Naive thymus-derived CD8-positive, alpha-beta T cell (primary cell): Measurements from ENCODE around the gene TMPRSS9. TPM values are rescaled to one million over a fixed set of nuclear protein-coding genes. Genes with fewer than 3 reads are reported as not detected.

Source experiments
- ATAC-seq, 2 donors: fragments of 150-1000 bp; cut with Tn5 transposase in 1 of 2; sonication (Bioruptor Pico), chemical (Tn5 transposase) in 1 of 2; 1 replicate in 1 of 2; 2 replicates in 1 of 2; pipeline ENCODE4 v1.10.0; 2021; ENCODE audit warnings: mild to moderate bottlenecking in 2 of 2, moderate library complexity in 2 of 2
- POLR2A ChIA-PET: fragments of 350-600 bp; sonication (Branson Sonifier 250); formaldehyde crosslinking; loops from one replicate; lab custom pipeline; 2021; ENCODE audit warnings: antibody characterized with exemption; lab: Charles Lee
- DNase-seq, 10 donors: peaks; one replicate each; pipeline versions ENCODE4 v3.0.0 to v3.0.0-alpha.2; 2020 to 2022
- H3K27ac Mint-ChIP-seq, 10 donors: one replicate each; pipeline ENCODE4 v1.8.0; 2020 to 2022; ENCODE audit warnings: mild to moderate bottlenecking in 10 of 10, mixed read lengths in 10 of 10, moderate library complexity in 4 of 10, inconsistent platforms in 1 of 10
- H3K27me3 Mint-ChIP-seq, 5 donors: one replicate each; pipeline ENCODE4 v1.8.0; 2021 to 2022; ENCODE audit warnings: mixed read lengths in 5 of 5
- H3K36me3 Mint-ChIP-seq, 3 donors: one replicate each; pipeline ENCODE4 v1.8.0; 2020 to 2022; ENCODE audit warnings: mixed read lengths in 3 of 3, mild to moderate bottlenecking in 2 of 3, inconsistent platforms in 1 of 3
- H3K4me1 Mint-ChIP-seq, 4 donors: one replicate each; pipeline ENCODE4 v1.8.0; 2021 to 2022; ENCODE audit warnings: mixed read lengths in 4 of 4
- H3K4me3 Mint-ChIP-seq, 10 donors: one replicate each; pipeline ENCODE4 v1.8.0; 2020 to 2022; ENCODE audit warnings: mild to moderate bottlenecking in 10 of 10, mixed read lengths in 10 of 10, moderate library complexity in 6 of 10, inconsistent platforms in 1 of 10
- H3K9me3 Mint-ChIP-seq, 9 donors: one replicate each; pipeline ENCODE4 v1.8.0; 2020 to 2022; ENCODE audit warnings: mixed read lengths in 9 of 9, mild to moderate bottlenecking in 3 of 9, inconsistent platforms in 1 of 9, moderate library complexity in 1 of 9
- polyA plus RNA-seq, 3 donors: library from polyadenylated mRNA; unstranded; fragments of 300-500 nt; fragmentation: Illumina TruSeq; gene quantifications; one replicate each; pipeline ENCODE4 v1.2.3, GENCODE V29; 2021
- total RNA-seq, 8 experiments: library from RNA in 2 of 8; stranded (reverse) in 2 of 8; gene quantifications; one replicate each; pipeline ENCODE4 v1.2.3 and lab custom pipeline; 2021 to 2026

The TMPRSS9 gene
- total and polyA plus RNA-seq, 5 experiments from 2014 or later: not detected

- ATAC-seq: no peak
Observed at GRCh38 chr19:2357279-2358206, 2.5 kb upstream of the TMPRSS9 start.

GRCh38 chr19:2358548-2359173 lies 1.4 kb upstream of the TMPRSS9 start:
- peak overlapping the region in 2 of 10 donors; percentile 19 to 43 for H3K27ac Mint-ChIP-seq
- no peaks in the 10 kb centered on the region for H3K9me3 Mint-ChIP-seq
- ATAC-seq (no peak), DNase-seq (no peak)
- POLR2A ChIA-PET: no interaction called here
- no peak overlapping the region for H3K4me3 Mint-ChIP-seq
- H3K27me3 Mint-ChIP-seq: peaks cover 0 to 8% (median 6%) of the 10 kb centered on the region in 5 donors
- peaks cover 0 to 4% (median 0%) of the 10 kb centered on the region in 3 donors for H3K36me3 Mint-ChIP-seq
- peaks cover 5 to 7% (median 6%) of the 10 kb centered on the region in 4 donors for H3K4me1 Mint-ChIP-seq

More at GRCh38 chr19:2357279-2358206, 2.5 kb upstream of the TMPRSS9 start:
- POLR2A ChIA-PET: no interaction called here
- no peak for DNase-seq
- H3K27me3 Mint-ChIP-seq: peaks cover 0 to 8% (median 6%) of the 10 kb centered on the region in 5 donors
- H3K36me3 Mint-ChIP-seq: peaks cover 0 to 4% (median 0%) of the 10 kb centered on the region in 3 donors
- H3K9me3 Mint-ChIP-seq: no peaks in the 10 kb centered on the region
- peaks cover 5 to 7% (median 6%) of the 10 kb centered on the region in 4 donors for H3K4me1 Mint-ChIP-seq
- peak overlapping the region in 2 of 10 donors; percentile 15 to 19 for H3K27ac Mint-ChIP-seq
- no peak overlapping the region for H3K4me3 Mint-ChIP-seq

GRCh38 chr19:2360833-2361232 lies 768 bp downstream of the TMPRSS9 start:
- Mint-ChIP-seq H3K27ac (peak overlapping the region in 4 of 10 donors; percentile 13 to 68 (median 52)), H3K9me3 (peaks cover 0 to 2% (median 0%) of the 10 kb centered on the region in 9 donors), H3K4me1 (peaks cover 5 to 10% (median 9%) of the 10 kb centered on the region in 4 donors), H3K4me3 (peak overlapping the region in 3 of 10 donors; percentile 9 to 59 (median 39)), H3K36me3 (no peaks in the 10 kb centered on the region), H3K27me3 (peaks cover 5 to 21% (median 17%) of the 10 kb centered on the region in 5 donors)
- no peak for ATAC-seq
- no peak for DNase-seq
- POLR2A ChIA-PET: interaction anchor here (0.6 kb wide), 1 partner anchor 20 kb away, joined by 3 read pairs; no protein-coding TSS in a partner anchor

DNA sequence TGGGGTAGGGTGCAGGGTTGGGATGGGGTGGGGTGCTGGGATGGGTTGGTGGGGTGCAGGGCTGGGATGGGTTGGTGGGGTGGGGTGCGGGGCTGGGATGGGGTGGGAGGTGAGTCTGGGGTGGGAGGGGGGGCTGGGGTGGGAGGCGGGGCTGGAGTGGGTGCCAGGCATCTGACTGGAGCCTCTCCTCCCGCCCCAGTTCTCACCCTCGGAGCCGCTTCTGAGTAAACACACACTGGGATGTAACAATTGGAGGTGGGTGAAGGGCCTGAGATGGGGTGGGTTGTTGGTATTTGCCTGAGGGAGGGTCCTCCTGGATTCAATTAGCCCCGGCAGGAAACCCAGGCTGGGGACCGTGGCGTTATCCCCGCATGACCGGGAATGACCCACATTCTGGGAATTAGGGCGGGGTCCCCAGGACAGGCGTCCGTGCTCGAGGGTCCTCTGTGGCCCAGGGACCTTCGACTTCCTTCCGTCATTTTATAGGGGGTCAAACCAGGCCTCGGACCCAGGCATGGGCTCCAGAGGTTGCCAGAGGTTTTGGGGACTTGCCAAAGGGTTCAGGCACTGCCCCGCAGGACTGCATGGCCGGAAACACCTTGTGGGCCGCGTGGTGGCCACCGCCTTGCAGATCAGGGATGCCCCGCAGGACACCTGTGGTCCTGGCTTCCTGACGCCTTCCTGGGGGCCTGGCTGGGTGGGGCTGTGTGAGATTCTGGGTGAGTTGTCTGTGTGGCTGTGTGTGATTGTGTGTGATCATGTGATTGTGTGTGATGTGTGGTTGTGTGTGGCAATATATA lies 1.4 kb downstream of the TMPRSS9 start:
- DNase-seq (no peak), ATAC-seq (no peak)
- POLR2A ChIA-PET: no interaction called here
- peaks cover 5 to 10% (median 9%) of the 10 kb centered on the region in 4 donors for H3K4me1 Mint-ChIP-seq
- H3K4me3 Mint-ChIP-seq: no peak overlapping the region
- H3K27me3 Mint-ChIP-seq: peaks cover 5 to 21% (median 17%) of the 10 kb centered on the region in 5 donors
- H3K36me3 Mint-ChIP-seq: no peaks in the 10 kb centered on the region
- H3K27ac Mint-ChIP-seq: no peak overlapping the region
- H3K9me3 Mint-ChIP-seq: peaks cover 0 to 2% (median 0%) of the 10 kb centered on the region in 9 donors

DNA sequence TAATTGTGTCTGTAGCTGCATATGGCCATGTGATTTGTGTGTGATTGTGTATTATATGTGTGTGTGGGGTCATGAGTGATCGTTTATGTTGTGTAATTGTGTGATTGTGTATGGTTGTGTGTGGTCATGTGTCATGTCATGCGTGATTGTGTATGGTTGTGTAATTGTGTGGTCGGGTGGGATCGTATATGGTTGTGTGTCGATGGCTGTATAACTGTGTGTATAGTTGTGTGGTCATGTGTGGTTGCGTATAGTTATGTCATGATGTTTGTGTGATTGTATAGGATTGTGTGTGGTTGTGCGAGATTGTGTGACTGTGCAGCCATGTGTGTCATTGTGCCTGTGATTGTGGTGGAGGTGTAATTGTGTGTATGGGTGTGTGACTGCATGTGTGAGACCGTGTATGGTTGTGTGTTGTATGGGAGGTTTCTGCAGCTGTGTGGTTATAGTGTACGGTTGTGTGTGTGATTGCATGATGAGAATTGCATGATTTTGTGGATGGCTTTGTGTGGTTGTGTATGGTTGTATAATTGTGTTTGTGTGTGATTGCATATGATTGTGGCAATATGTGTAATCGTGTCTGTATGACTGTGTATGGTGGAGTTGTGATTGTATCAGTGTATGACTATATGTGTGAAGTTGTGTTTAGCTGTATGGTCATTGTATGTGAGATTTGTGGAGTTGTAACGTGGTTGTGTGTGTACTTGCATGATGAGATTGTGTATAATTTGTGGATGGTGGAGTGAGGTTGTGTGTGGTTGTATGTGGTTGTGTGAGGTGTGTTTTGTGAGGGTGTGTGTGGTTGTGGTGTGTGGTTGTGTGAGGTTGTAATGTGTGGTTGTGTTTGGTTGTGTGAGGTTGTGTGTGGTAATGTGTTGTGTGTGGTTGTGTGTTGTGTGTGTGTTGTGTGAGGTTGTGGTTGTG lies 2.2 kb downstream of the TMPRSS9 start:
- Mint-ChIP-seq H3K9me3 (peaks cover 0 to 2% (median 0%) of the 10 kb centered on the region in 9 donors), H3K27me3 (peaks cover 5 to 21% (median 17%) of the 10 kb centered on the region in 5 donors), H3K4me3 (no peak overlapping the region), H3K4me1 (peaks cover 5 to 10% (median 9%) of the 10 kb centered on the region in 4 donors), H3K27ac (no peak overlapping the region), H3K36me3 (no peaks in the 10 kb centered on the region)
- no peak for ATAC-seq
- DNase-seq: no peak
- POLR2A ChIA-PET: interaction anchor here (0.5 to 1.3 kb wide), 3 partner anchors 9 to 1070 kb away, joined by 3 to 4 read pairs (median 3); no protein-coding TSS in a partner anchor

DNA sequence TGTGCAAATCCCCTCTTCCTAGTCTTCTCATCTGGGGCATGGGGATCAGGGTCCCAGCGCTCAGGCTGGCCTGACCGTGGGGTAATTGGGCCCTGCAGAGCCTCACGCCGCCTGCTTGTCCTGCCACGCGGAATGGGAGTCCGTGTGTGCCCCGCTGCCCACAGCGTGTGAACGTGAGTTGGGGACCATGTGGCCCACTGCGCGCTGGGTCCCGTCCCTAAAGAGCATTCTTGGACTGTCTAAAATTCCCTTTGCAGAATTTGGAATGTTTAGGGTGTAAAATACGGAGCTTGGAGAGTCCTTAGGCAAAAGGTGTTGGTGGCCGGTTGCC lies 2.9 kb downstream of the TMPRSS9 start:
- Mint-ChIP-seq H3K27ac (no peak overlapping the region), H3K27me3 (peaks cover 5 to 21% (median 18%) of the 10 kb centered on the region in 5 donors), H3K4me3 (no peak overlapping the region), H3K4me1 (peaks cover 5 to 10% (median 9%) of the 10 kb centered on the region in 4 donors), H3K36me3 (no peaks in the 10 kb centered on the region), H3K9me3 (peaks cover 0 to 2% (median 0%) of the 10 kb centered on the region in 9 donors)
- POLR2A ChIA-PET: interaction anchor here (0.5 to 1.3 kb wide), 3 partner anchors 10 to 1069 kb away, joined by 3 to 4 read pairs (median 3); no protein-coding TSS in a partner anchor
- no peak for DNase-seq
- no peak for ATAC-seq

- Mint-ChIP-seq H3K4me3 (no peak overlapping the region), H3K27ac (no peak overlapping the region), H3K9me3 (peaks cover 0 to 7% (median 0%) of the 10 kb centered on the region in 9 donors), H3K36me3 (no peaks in the 10 kb centered on the region), H3K27me3 (peaks cover 5 to 26% (median 22%) of the 10 kb centered on the region in 5 donors), H3K4me1 (peaks cover 5 to 13% (median 10%) of the 10 kb centered on the region in 4 donors)
- POLR2A ChIA-PET: interaction anchor here (0.7 to 1.3 kb wide), 2 partner anchors 10 to 1069 kb away, joined by 3 to 4 read pairs; no protein-coding TSS in a partner anchor
- no peak for DNase-seq
- ATAC-seq: no peak
Observed at GRCh38 chr19:2363419-2363818, 3.4 kb downstream of the TMPRSS9 start.

- Mint-ChIP-seq H3K9me3 (peaks cover 0 to 11% (median 0%) of the 10 kb centered on the region in 9 donors), H3K27ac (no peak overlapping the region), H3K27me3 (peaks cover 5 to 25% (median 21%) of the 10 kb centered on the region in 5 donors), H3K4me3 (no peak overlapping the region), H3K36me3 (no peaks in the 10 kb centered on the region), H3K4me1 (peaks cover 6 to 11% (median 10%) of the 10 kb centered on the region in 4 donors)
- ATAC-seq: no peak
- no peak for DNase-seq
- POLR2A ChIA-PET: interaction anchor here (0.7 kb wide), 1 partner anchor 40 kb away, joined by 3 read pairs; no protein-coding TSS in a partner anchor
Observed at GRCh38 chr19:2365201-2365970, 5.3 kb downstream of the TMPRSS9 start.

DNA sequence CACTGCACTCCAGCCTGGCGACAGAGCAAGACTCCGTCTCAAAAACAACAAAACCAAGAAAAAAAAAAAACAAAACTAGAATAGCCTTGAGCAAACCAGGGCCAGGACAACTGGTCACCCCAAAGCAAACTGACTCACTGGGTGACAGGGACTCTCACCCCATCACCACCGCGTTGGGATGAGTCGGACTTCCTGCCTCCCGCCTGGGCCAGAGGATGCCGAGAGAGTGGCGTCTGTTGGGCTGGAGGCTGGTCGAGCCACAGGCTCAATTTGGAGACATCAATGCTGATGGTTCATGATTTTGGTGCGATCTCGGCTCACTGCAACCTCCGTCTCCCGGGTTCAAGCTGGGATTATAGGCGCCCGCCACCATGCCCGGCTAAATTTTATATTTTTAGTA lies 11.6 kb downstream of the TMPRSS9 start:
- Mint-ChIP-seq H3K9me3 (peaks cover 0 to 16% (median 0%) of the 10 kb centered on the region in 9 donors), H3K27ac (no peak overlapping the region), H3K27me3 (peaks cover 0 to 9% (median 4%) of the 10 kb centered on the region in 5 donors), H3K4me1 (peaks cover 0 to 6% (median 4%) of the 10 kb centered on the region in 4 donors), H3K4me3 (no peak overlapping the region), H3K36me3 (peaks cover 0 to 4% (median 0%) of the 10 kb centered on the region in 3 donors)
- ATAC-seq (no peak), DNase-seq (no peak)
- POLR2A ChIA-PET: no interaction called here

- POLR2A ChIA-PET: no interaction called here
- peaks cover 0 to 4% (median 0%) of the 10 kb centered on the region in 3 donors for H3K36me3 Mint-ChIP-seq
- peaks cover 0 to 16% (median 0%) of the 10 kb centered on the region in 9 donors for H3K9me3 Mint-ChIP-seq
- DNase-seq (no peak), ATAC-seq (no peak)
- peak overlapping the region in 1 of 10 donors; percentile 68 for H3K27ac Mint-ChIP-seq
- H3K4me1 Mint-ChIP-seq: peaks cover 0 to 6% (median 4%) of the 10 kb centered on the region in 4 donors
- H3K27me3 Mint-ChIP-seq: peaks cover 0 to 9% (median 4%) of the 10 kb centered on the region in 5 donors
- H3K4me3 Mint-ChIP-seq: no peak overlapping the region
Observed at GRCh38 chr19:2372076-2372612, 12.1 kb downstream of the TMPRSS9 start.
